Measurements from ENCODE around the gene NINJ2. TPM values are rescaled to one million over a fixed set of nuclear protein-coding genes. Genes with fewer than 3 reads are reported as not detected.

Gene NINJ2
- total RNA-seq, 4 donors from 2014 or later, result 0.97 to 5.4 (median 2.3) TPM; not detected in 1

- no peak overlapping the region for H3K27ac ChIP-seq
- no peaks in the 10 kb centered on the region for H3K27me3 ChIP-seq
- H3K4me3 ChIP-seq, result no peak overlapping the region
- no peaks in the 10 kb centered on the region for H3K36me3 ChIP-seq
- H3K9me3 ChIP-seq, result no peaks in the 10 kb centered on the region
- intact Hi-C loops (cut with DNase I; ENCODE audit: low total_unique reads), result no loop called here
- no peak for DNase-seq
- TF ChIP-seq POLR2A (IDR thresholded peaks at IDR 0.05), result no peak
- TF ChIP-seq CTCF (IDR thresholded peaks at IDR 0.05), result no peak
- no peaks in the 10 kb centered on the region for H3K4me1 ChIP-seq
Measured at GRCh38 chr12:608413-608812, 54.8 kb downstream of the NINJ2 start.

GRCh38 chr12:607541-608001 lies 55.7 kb downstream of the NINJ2 start:
- Histone ChIP-seq H3K27ac (peak overlapping the region in 1 of 2 donors; percentile 45), H3K9me3 (no peaks in the 10 kb centered on the region), H3K4me3 (no peak overlapping the region), H3K27me3 (no peaks in the 10 kb centered on the region), H3K4me1 (no peaks in the 10 kb centered on the region), H3K36me3 (no peaks in the 10 kb centered on the region)
- intact Hi-C loops (cut with DNase I; ENCODE audit: low total_unique reads), result no loop called here
- peak in 1 of 2 donors; percentile 52 for DNase-seq
- TF ChIP-seq POLR2A (IDR thresholded peaks at IDR 0.05), result no peak
- TF ChIP-seq CTCF (IDR thresholded peaks at IDR 0.05), result no peak

- no peak for TF ChIP-seq POLR2A (IDR thresholded peaks at IDR 0.05)
- TF ChIP-seq CTCF (IDR thresholded peaks at IDR 0.05), result no peak
- Histone ChIP-seq H3K27me3 (no peaks in the 10 kb centered on the region), H3K9me3 (no peaks in the 10 kb centered on the region), H3K36me3 (no peaks in the 10 kb centered on the region), H3K4me3 (no peak overlapping the region), H3K4me1 (no peaks in the 10 kb centered on the region), H3K27ac (no peak overlapping the region)
- intact Hi-C loops (cut with DNase I; ENCODE audit: low total_unique reads), result no loop called here
- DNase-seq, result no peak
Measured at GRCh38 chr12:604956-605355, 58.3 kb downstream of the NINJ2 start.

GRCh38 chr12:602700-603068 lies 60.6 kb downstream of the NINJ2 start:
- H3K4me3 ChIP-seq, result no peak overlapping the region
- TF ChIP-seq CTCF (IDR thresholded peaks at IDR 0.05) (no peak), POLR2A (IDR thresholded peaks at IDR 0.05) (no peak)
- no peaks in the 10 kb centered on the region for H3K4me1 ChIP-seq
- H3K27me3 ChIP-seq, result no peaks in the 10 kb centered on the region
- H3K27ac ChIP-seq, result no peak overlapping the region
- H3K36me3 ChIP-seq, result no peaks in the 10 kb centered on the region
- intact Hi-C loops (cut with DNase I; ENCODE audit: low total_unique reads), result no loop called here
- H3K9me3 ChIP-seq, result no peaks in the 10 kb centered on the region
- no peak for DNase-seq

DNA sequence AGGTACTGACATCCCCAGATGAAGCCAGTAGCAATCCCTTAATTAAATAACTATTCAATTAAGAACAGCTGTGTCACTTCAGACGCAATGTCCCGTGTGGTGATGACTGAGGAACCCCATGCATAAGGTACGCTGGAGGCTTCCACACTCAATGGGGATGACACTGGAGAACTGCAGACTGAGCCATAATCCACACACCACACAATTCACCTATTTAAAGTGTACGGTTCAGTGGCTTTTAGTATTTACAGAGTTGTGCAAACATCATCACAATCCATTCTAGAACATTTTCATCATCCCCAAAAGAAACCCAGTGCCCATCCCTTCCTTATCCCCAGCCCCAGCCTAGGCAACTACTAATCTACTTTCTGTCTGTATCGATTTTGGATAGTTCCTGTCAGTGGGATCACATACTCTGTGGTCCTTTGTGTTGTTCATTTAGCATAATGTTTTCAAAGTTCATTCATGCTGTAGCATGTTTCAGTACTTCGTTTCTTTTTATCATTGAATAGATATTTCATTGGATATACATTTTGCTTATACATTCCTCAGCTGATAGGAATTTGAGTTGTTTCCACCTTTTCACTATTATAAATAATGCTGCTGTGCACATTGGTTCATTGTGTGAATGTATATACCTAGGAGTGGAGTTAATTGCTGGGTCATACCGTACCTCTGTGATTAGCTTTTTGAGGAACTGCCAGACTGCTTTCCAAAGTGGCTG lies 61.1 kb downstream of the NINJ2 start:
- no peak overlapping the region for H3K4me3 ChIP-seq
- intact Hi-C loops (cut with DNase I; ENCODE audit: low total_unique reads), result no loop called here
- no peaks in the 10 kb centered on the region for H3K4me1 ChIP-seq
- H3K27me3 ChIP-seq, result no peaks in the 10 kb centered on the region
- DNase-seq, result no peak
- no peaks in the 10 kb centered on the region for H3K36me3 ChIP-seq
- H3K27ac ChIP-seq, result no peak overlapping the region
- no peaks in the 10 kb centered on the region for H3K9me3 ChIP-seq
- TF ChIP-seq CTCF (IDR thresholded peaks at IDR 0.05), result no peak
- TF ChIP-seq POLR2A (IDR thresholded peaks at IDR 0.05), result no peak
